ENCODE data around the gene EXOC3L4.
"Not testable (repeated sequence)": the region's sequence is repeated elsewhere in the genome, so short reads cannot be mapped to it uniquely, and the experiment has no call there.

Gene EXOC3L4

GRCh38 chr14:103113303-103113702 lies 18.8 kb downstream of the EXOC3L4 start (continued):
- TF ChIP-seq ZNF211 (tag by site-specific recombination; IDR thresholded peaks at IDR 0.05; ENCODE audit: low read depth) (no peak), ZNF114 (tag by site-specific recombination; IDR thresholded peaks at IDR 0.05) (no peak), ZNF398 (tag by site-specific recombination; IDR thresholded peaks at IDR 0.05) (peak; percentile 34; the same call in 1 of the 2 replicates), ZFHX2 (tag by site-specific recombination; conservative IDR thresholded peaks at IDR 0.05) (0 out of 2 replicates have a peak, but pooled peaks have one; percentile 30), PBX3 (CRISPR knock-in tag; IDR thresholded peaks at IDR 0.05) (no peak)

- CTCF ChIA-PET: no interaction called here
Observed at GRCh38 chr14:103113774-103114173, 19.2 kb downstream of the EXOC3L4 start.

GRCh38 chr14:103115086-103115679 lies 20.7 kb downstream of the EXOC3L4 start:
- CTCF ChIA-PET: interaction anchor here (1.3 to 3.3 kb wide), 2 partner anchors 9 to 10 kb away, joined by 4 to 17 read pairs; no protein-coding TSS in a partner anchor
- H3K4me3 ChIP-seq (ENCODE audit: low read depth, low read length); H3K9me3 ChIP-seq (ENCODE audit: control insufficient read depth, insufficient read depth, low read depth, low read length); H3K27ac ChIP-seq (ENCODE audit: extremely low read depth, low read depth, low read length); H3K36me3 ChIP-seq (ENCODE audit: control insufficient read depth in 2 of 2, insufficient read depth in 1 of 2, low read length in 2 of 2); H3K4me1 ChIP-seq (ENCODE audit: control insufficient read depth, insufficient read depth, low read length); POLR2A ChIA-PET: not testable (repeated sequence)

More at GRCh38 chr14:103113774-103114173, 19.2 kb downstream of the EXOC3L4 start:
- TF ChIP-seq SCRT1 (tag by site-specific recombination; IDR thresholded peaks at IDR 0.05; ENCODE audit: borderline replicate concordance): no peak
- TF ChIP-seq ZNF114 (tag by site-specific recombination; IDR thresholded peaks at IDR 0.05): no peak
- TF ChIP-seq ZNF366 (tag by site-specific recombination; conservative IDR thresholded peaks at IDR 0.05): no peak
- no peak for TF ChIP-seq PRDM1 (tag by site-specific recombination; IDR thresholded peaks at IDR 0.05)
- no peak for TF ChIP-seq ZNF48 (tag by site-specific recombination; IDR thresholded peaks at IDR 0.05)
- no peak for TF ChIP-seq ZNF302 (tag by site-specific recombination; IDR thresholded peaks at IDR 0.05; ENCODE audit: low read depth)
- TF ChIP-seq FEZF1 (tag by site-specific recombination; IDR thresholded peaks at IDR 0.05): no peak
- TF ChIP-seq OVOL3 (tag by site-specific recombination; IDR thresholded peaks at IDR 0.05): no peak
- TF ChIP-seq ZNF558 (tag by site-specific recombination; IDR thresholded peaks at IDR 0.05): no peak
- TF ChIP-seq BCL6B (tag by site-specific recombination; IDR thresholded peaks at IDR 0.05): no peak
- no peak for TF ChIP-seq ZFP69B (tag by site-specific recombination; IDR thresholded peaks at IDR 0.05)
- TF ChIP-seq ZNF121 (tag by site-specific recombination; IDR thresholded peaks at IDR 0.05): no peak
- no peak for TF ChIP-seq ZSCAN16 (tag by site-specific recombination; IDR thresholded peaks at IDR 0.05)
- Histone ChIP-seq H3K27ac (ENCODE audit: extremely low read depth, low read depth, low read length) (no peak overlapping the region), H3K4me1 (ENCODE audit: control insufficient read depth, insufficient read depth, low read length) (no peaks in the 10 kb centered on the region; the same call in 1 of the 2 replicates), H3K36me3 (ENCODE audit: control insufficient read depth in 2 of 2, insufficient read depth in 1 of 2, low read length in 2 of 2) (no peaks in the 10 kb centered on the region), H3K9me3 (ENCODE audit: control insufficient read depth, insufficient read depth, low read depth, low read length) (no peaks in the 10 kb centered on the region), H3K4me3 (ENCODE audit: low read depth, low read length) (no peak overlapping the region)
- POLR2A ChIA-PET: no interaction called here
